Panc1 (cell line): Measurements from ENCODE around the gene ANXA6. TPM values are rescaled to one million over a fixed set of nuclear protein-coding genes. Genes with fewer than 3 reads are reported as not detected.

Experiments used
- ATAC-seq: fragments of 200-7000 bp; cut with Tn5 transposase; 2 replicates; pipeline ENCODE4 v1.9.1; 2020; ENCODE audit warnings: mild to moderate bottlenecking, moderate library complexity
- BruUV-seq: library from RNA; stranded (reverse); fragments of 400-500 nt; replicated peaks from 2 replicates; lab custom pipeline; 2021; lab: Mats Ljungman, UMichigan
- CTCF ChIA-PET: fragments of 300-600 bp; sonication (Branson Sonifier 250); formaldehyde crosslinking; loops from one replicate; lab custom pipeline; 2022; ENCODE audit warnings: antibody characterized with exemption; lab: Charles Lee
- POLR2A ChIA-PET: fragments of 300-600 bp; sonication (Branson Sonifier 250); formaldehyde crosslinking; loops from one replicate; lab custom pipeline; 2022; ENCODE audit warnings: antibody characterized with exemption; lab: Charles Lee
- DNase-seq: peaks from one replicate; pipeline ENCODE4 v3.0.0-alpha.2; 2010; ENCODE audit warnings: low read depth, low spot score
- H3K27ac ChIP-seq: 2 replicates; pipeline ENCODE4 v1.5.1; 2011; ENCODE audit warnings: mild to moderate bottlenecking, low read length, inconsistent platforms
- H3K27me3 ChIP-seq: fragments of 200-500 bp; sonication (Bioruptor generic); 2 replicates; pipeline ENCODE4 v1.6.0; 2014; ENCODE audit warnings: low read length, inconsistent platforms; ENCODE audit not compliant: control insufficient read depth, insufficient read depth
- H3K36me3 ChIP-seq: fragments of 200-500 bp; sonication (Bioruptor generic); 2 replicates; pipeline ENCODE4 v1.5.1; 2014; ENCODE audit warnings: inconsistent platforms, mild to moderate bottlenecking, low read length, moderate library complexity; ENCODE audit not compliant: control insufficient read depth, insufficient read depth
- H3K4me1 ChIP-seq: 2 replicates; pipeline ENCODE4 v1.5.1; 2011; ENCODE audit warnings: inconsistent platforms, mild to moderate bottlenecking, low read length, moderate library complexity; ENCODE audit not compliant: control insufficient read depth, insufficient read depth
- H3K4me3 ChIP-seq, 2 experiments: 2 replicates each; pipeline ENCODE4 v1.5.1; 2011 to 2012; ENCODE audit warnings: low read depth in 2 of 2, low read length in 2 of 2, mild to moderate bottlenecking in 2 of 2, inconsistent platforms in 1 of 2, moderate library complexity in 1 of 2
- H3K9me3 ChIP-seq: fragments of 200-500 bp; sonication (Bioruptor generic); 2 replicates; pipeline ENCODE4 v1.5.1; 2014; ENCODE audit warnings: low read depth, mild to moderate bottlenecking, inconsistent platforms, low read length, moderate library complexity; ENCODE audit not compliant: control insufficient read depth, insufficient read depth
- POLR2AphosphoS5 ChIP-seq: IDR thresholded peaks from 2 replicates; pipeline ENCODE4 v1.6.1; 2012; ENCODE audit warnings: mild to moderate bottlenecking, low read depth, low read length, moderate library complexity
- SIN3A ChIP-seq: IDR thresholded peaks from 2 replicates; pipeline ENCODE4 v1.6.1; 2012; ENCODE audit warnings: low read depth, mild to moderate bottlenecking, low read length, moderate library complexity, borderline replicate concordance; ENCODE audit not compliant: insufficient read depth
- TCF7L2 ChIP-seq: IDR thresholded peaks from 2 replicates; pipeline ENCODE4 v1.6.1; 2011; ENCODE audit warnings: mild to moderate bottlenecking, low read depth, low read length, inconsistent platforms
- in situ Hi-C: cut with HindIII; loops from 2 replicates; pipeline ENCODE4 v1.10.0; 2016; ENCODE audit warnings: low sequenced_read_pairs, low pct_unique_long_range_greater_than_20kb
- intact Hi-C: fragments of 100-400 bp; cut with micrococcal nuclease; formaldehyde crosslinking; loops from one replicate; pipeline ENCODE4 v1.10.0; 2022; ENCODE audit not compliant: unreplicated experiment
- total RNA-seq: library from RNA; stranded (reverse); gene quantifications from one replicate; pipeline ENCODE4 v1.2.1, GENCODE V29; 2021; ENCODE audit not compliant: unreplicated experiment
- TF ChIP-seq, protein P1 (sequence below), 2 experiments: IDR thresholded peaks; 2 replicates each; pipeline ENCODE4 v1.6.1; 2011 to 2012; ENCODE audit warnings: low read depth in 2 of 2, control low read depth in 1 of 2, low read length in 1 of 2, mild to moderate bottlenecking in 1 of 2, moderate library complexity in 1 of 2; ENCODE audit not compliant: insufficient read depth in 1 of 2
- TF ChIP-seq, protein P2 (sequence below): fragments of 450-650 bp; IDR thresholded peaks from 2 replicates; pipeline ENCODE4 v1.5.1; 2017; ENCODE audit warnings: mild to moderate bottlenecking

ANXA6 gene
- total RNA-seq, 1 experiment from 2014 or later: 60.0 TPM

DNA sequence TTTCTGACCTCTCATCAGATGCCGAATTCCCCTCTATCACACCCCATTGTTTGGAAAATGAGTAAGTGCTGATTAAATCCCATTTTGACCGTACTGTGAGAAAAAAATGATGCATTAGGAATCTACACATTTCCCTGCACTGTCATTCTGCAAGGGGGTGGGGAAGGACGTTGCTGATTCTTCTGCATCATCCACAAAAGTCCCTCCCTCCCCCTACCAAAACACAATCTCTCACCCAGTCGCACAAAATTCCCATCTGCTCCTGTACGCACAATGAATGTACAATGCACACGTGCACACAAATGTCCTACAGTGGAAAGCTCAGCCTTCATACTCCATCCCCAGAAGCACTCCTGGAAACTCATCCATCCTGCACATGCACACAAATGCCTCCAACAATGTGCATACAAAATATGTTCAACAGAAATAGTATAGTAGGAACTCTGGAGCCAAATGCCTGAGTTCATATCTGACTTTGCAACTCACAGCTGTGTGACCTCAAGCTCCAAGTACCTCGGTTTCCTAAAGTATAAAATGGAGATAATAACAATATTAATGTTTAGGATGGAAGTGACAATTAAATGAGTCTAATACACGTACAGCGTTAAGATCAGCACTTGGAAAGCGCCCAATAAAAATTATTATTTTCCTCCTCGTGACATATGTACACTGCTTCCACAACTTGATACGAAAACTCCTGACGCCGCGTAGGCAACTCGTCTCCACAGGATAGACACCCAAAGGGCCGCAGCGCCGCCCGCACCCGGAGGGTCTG, 77.6 kb downstream of the ANXA6 start:
- Histone ChIP-seq H3K27me3 (no peaks in the 10 kb centered on the region), H3K27ac (peak overlapping the region; percentile 81), H3K36me3 (no peaks in the 10 kb centered on the region), H3K9me3 (no peaks in the 10 kb centered on the region), H3K4me3 (peak overlapping the region; percentile 83 to 95), H3K4me1 (peaks cover 25% of the 10 kb centered on the region)
- POLR2A ChIA-PET: no interaction called here
- BruUV-seq: TSS peak; percentile 67
- intact Hi-C loops: no loop called here
- CTCF ChIA-PET: no interaction called here
- ATAC-seq: no peak
- TF ChIP-seq, protein P1, sequence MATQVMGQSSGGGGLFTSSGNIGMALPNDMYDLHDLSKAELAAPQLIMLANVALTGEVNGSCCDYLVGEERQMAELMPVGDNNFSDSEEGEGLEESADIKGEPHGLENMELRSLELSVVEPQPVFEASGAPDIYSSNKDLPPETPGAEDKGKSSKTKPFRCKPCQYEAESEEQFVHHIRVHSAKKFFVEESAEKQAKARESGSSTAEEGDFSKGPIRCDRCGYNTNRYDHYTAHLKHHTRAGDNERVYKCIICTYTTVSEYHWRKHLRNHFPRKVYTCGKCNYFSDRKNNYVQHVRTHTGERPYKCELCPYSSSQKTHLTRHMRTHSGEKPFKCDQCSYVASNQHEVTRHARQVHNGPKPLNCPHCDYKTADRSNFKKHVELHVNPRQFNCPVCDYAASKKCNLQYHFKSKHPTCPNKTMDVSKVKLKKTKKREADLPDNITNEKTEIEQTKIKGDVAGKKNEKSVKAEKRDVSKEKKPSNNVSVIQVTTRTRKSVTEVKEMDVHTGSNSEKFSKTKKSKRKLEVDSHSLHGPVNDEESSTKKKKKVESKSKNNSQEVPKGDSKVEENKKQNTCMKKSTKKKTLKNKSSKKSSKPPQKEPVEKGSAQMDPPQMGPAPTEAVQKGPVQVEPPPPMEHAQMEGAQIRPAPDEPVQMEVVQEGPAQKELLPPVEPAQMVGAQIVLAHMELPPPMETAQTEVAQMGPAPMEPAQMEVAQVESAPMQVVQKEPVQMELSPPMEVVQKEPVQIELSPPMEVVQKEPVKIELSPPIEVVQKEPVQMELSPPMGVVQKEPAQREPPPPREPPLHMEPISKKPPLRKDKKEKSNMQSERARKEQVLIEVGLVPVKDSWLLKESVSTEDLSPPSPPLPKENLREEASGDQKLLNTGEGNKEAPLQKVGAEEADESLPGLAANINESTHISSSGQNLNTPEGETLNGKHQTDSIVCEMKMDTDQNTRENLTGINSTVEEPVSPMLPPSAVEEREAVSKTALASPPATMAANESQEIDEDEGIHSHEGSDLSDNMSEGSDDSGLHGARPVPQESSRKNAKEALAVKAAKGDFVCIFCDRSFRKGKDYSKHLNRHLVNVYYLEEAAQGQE (IDR thresholded peaks at IDR 0.05; ENCODE audit: insufficient read depth in 1 of 2, low read depth in 2 of 2, low read length in 1 of 2): peak in 1 of 2 experiments; percentile 59; a peak in 1 of 4 replicates
- no peak for TF ChIP-seq TCF7L2
- DNase-seq: no peak
- in situ Hi-C loops: no loop called here

GRCh38 chr5:151078490-151079262, 78.9 kb downstream of the ANXA6 start:
- intact Hi-C loops: no loop called here
- CTCF ChIA-PET: no interaction called here
- H3K4me3 ChIP-seq: no peak overlapping the region

More at GRCh38 chr5:151078490-151079262, 78.9 kb downstream of the ANXA6 start:
- Histone ChIP-seq H3K36me3 (no peaks in the 10 kb centered on the region), H3K9me3 (no peaks in the 10 kb centered on the region), H3K4me1 (peaks cover 25% of the 10 kb centered on the region), H3K27ac (no peak overlapping the region), H3K27me3 (no peaks in the 10 kb centered on the region)
- BruUV-seq: no TSS peak
- DNase-seq (no peak), ATAC-seq (no peak)
- POLR2A ChIA-PET: no interaction called here
- TF ChIP-seq TCF7L2 (no peak), SIN3A (no peak), POLR2AphosphoS5 (no peak)
- TF ChIP-seq, protein P1 (IDR thresholded peaks at IDR 0.05; ENCODE audit: insufficient read depth in 1 of 2, low read depth in 2 of 2, low read length in 1 of 2): no peak
- TF ChIP-seq, protein P2, sequence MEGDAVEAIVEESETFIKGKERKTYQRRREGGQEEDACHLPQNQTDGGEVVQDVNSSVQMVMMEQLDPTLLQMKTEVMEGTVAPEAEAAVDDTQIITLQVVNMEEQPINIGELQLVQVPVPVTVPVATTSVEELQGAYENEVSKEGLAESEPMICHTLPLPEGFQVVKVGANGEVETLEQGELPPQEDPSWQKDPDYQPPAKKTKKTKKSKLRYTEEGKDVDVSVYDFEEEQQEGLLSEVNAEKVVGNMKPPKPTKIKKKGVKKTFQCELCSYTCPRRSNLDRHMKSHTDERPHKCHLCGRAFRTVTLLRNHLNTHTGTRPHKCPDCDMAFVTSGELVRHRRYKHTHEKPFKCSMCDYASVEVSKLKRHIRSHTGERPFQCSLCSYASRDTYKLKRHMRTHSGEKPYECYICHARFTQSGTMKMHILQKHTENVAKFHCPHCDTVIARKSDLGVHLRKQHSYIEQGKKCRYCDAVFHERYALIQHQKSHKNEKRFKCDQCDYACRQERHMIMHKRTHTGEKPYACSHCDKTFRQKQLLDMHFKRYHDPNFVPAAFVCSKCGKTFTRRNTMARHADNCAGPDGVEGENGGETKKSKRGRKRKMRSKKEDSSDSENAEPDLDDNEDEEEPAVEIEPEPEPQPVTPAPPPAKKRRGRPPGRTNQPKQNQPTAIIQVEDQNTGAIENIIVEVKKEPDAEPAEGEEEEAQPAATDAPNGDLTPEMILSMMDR: no peak
- in situ Hi-C loops: no loop called here
